Bronchial epithelial cell (primary cell): Measurements from ENCODE around the gene ZG16. TPM values are rescaled to one million over a fixed set of nuclear protein-coding genes. Genes with fewer than 3 reads are reported as not detected.

ENCODE experiments used
- DNase-seq: peaks from one replicate; pipeline ENCODE4 v3.0.0-alpha.2; 2010; ENCODE audit warnings: low read depth
- FAIRE-seq: peaks from 2 replicates; lab custom pipeline; 2011; peaks lifted over from hg19 to GRCh38; lab: Jason Lieb, UNC
- H3K27me3 ChIP-seq: 2 replicates; pipeline ENCODE4 v1.5.1; 2011; ENCODE audit warnings: low read length; ENCODE audit not compliant: control insufficient read depth, insufficient read depth
- H3K36me3 ChIP-seq: 2 replicates; pipeline ENCODE4 v1.5.1; 2011; ENCODE audit warnings: low read length; ENCODE audit not compliant: control insufficient read depth, insufficient read depth
- H3K4me3 ChIP-seq: 2 replicates; pipeline ENCODE4 v1.5.1; 2011; ENCODE audit warnings: mild to moderate bottlenecking, low read depth, low read length, control low read depth
- total RNA-seq: library from RNA; depleted of rRNA; stranded (reverse); fragments of >200 nt; gene quantifications from 2 replicates; pipeline ENCODE4 v1.2.1, GENCODE V29; 2014
- TF ChIP-seq, protein P1 (sequence below): IDR thresholded peaks from 2 replicates; pipeline ENCODE4 v1.5.1; 2011; ENCODE audit warnings: mild to moderate bottlenecking, moderate library complexity, low read length, control low read depth, inconsistent platforms; ENCODE audit not compliant: insufficient read depth, severe bottlenecking

The ZG16 gene
- total RNA-seq, 1 donor from 2014 or later = not detected

DNA sequence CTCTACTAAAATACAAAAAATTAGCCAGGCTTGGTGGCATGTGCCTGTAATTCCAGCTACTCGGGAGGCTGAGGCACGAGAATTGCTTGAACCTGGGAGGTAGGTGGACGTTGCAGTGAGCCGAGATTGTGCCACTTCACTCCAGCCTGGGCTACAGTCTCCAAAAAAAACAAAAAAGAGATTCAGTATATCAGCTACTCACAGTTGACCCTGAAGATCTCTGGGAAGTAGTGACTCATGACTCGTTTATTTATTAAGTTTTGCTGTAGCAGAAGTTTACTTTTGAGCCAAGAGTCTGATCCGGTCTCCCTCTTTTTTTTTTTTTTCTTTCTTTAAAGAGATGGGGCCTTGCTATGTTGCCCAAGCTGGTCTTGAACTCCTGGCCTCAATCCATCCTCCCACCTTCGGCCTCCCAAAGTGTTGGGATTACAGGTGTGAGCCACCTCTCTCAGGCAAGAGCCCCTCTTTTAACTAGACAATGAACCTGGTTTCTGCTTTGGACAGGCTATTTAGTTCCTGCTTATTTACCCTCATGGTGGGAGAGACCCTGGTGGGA, 46.6 kb downstream of the ZG16 start:
- no peak overlapping the region for H3K4me3 ChIP-seq
- no peaks in the 10 kb centered on the region for H3K27me3 ChIP-seq
- TF ChIP-seq, protein P1, sequence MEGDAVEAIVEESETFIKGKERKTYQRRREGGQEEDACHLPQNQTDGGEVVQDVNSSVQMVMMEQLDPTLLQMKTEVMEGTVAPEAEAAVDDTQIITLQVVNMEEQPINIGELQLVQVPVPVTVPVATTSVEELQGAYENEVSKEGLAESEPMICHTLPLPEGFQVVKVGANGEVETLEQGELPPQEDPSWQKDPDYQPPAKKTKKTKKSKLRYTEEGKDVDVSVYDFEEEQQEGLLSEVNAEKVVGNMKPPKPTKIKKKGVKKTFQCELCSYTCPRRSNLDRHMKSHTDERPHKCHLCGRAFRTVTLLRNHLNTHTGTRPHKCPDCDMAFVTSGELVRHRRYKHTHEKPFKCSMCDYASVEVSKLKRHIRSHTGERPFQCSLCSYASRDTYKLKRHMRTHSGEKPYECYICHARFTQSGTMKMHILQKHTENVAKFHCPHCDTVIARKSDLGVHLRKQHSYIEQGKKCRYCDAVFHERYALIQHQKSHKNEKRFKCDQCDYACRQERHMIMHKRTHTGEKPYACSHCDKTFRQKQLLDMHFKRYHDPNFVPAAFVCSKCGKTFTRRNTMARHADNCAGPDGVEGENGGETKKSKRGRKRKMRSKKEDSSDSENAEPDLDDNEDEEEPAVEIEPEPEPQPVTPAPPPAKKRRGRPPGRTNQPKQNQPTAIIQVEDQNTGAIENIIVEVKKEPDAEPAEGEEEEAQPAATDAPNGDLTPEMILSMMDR = no peak
- DNase-seq (peak; percentile 61), FAIRE-seq (no peak)
- H3K36me3 ChIP-seq = peaks cover 8% of the 10 kb centered on the region

DNA sequence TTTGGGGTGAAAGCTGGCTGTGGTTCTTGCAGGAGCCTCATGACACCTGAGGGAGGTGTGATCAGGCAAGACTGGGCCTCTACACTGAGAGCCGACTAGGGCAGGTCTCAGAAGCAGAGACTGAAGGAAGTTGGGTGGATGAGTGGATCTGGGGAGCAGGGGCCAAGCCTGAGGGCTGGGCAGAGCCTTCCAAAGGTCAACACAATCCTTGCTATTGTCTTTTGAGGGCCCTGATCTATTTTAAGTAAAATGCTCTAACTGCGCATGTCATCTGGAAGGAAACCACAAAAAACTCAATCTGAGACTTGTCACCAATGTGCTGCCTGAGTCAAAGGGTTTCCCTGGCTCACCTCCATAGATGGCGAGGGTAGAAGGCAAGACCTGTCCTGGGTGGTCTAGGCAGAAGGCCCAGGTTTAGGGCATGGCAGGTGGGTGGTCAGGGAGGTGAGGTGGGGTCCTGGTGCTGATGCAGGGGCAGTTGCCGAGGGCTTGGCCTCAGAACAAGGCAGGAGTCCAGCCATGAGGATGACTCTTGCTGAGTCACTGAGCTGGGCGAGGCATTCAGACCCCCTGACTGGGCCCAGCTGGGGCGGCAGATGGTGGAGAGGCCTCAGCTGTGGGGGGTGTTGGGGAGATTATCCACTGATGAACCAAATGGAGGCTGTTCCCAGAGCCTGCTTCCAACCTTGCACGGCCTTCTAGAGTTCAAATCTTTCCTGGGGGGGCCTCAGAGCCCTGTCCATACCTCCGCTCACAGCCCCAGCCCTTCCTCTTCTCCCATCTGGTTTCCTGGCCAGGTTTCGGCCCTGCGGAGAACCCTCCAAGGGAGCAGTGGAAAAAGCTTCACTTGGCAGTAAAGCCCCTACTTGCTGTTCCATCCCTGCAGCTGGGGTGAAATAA, 47.3 kb downstream of the ZG16 start:
- FAIRE-seq (no peak), DNase-seq (peak; percentile 27)
- Histone ChIP-seq H3K27me3 (no peaks in the 10 kb centered on the region), H3K4me3 (no peak overlapping the region), H3K36me3 (peaks cover 12% of the 10 kb centered on the region)
- TF ChIP-seq, protein P1 = no peak

DNA sequence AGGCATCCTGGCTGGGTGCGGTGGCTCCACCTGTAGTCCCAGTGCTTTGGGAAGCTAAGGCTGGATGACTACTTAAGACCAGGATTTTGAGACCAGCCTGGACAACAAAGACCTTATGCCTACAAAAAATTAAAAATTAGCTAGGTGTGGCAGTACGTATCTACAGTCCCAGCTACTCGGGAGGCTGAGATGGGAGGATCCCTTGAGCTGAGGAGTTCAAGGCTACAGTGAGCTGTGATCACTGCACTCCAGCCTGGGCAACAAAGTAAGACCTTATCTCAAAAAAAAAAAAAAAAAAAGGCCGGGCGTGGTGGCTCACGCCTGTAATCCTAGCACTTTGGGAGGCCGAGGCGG, 48.3 kb downstream of the ZG16 start:
- H3K27me3 ChIP-seq = no peaks in the 10 kb centered on the region
- no peak for FAIRE-seq
- TF ChIP-seq, protein P1 = no peak

DNA sequence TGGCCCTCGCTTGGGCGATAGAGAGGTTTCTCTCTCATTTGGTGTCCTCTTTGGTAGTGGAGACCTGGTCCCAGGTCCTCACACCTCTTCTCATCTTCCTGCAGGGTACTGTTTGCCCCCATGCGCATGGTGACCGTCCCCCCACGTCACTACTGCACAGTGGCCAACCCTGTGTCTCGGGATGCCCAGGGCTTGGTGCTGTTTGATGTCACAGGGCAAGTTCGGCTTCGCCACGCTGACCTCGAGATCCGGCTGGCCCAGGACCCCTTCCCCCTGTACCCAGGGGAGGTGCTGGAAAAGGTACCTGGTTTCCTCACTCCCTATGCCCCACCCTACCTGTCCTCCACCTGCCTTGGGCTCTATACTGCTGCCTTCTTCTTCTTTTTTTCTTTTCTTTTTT, 52.7 kb downstream of the ZG16 start:
- Histone ChIP-seq H3K4me3 (no peak overlapping the region), H3K27me3 (no peaks in the 10 kb centered on the region), H3K36me3 (peaks cover 31% of the 10 kb centered on the region)
- TF ChIP-seq, protein P1 = no peak
- no peak for DNase-seq
- no peak for FAIRE-seq

More for the DNA sequence above, 48.3 kb downstream of the ZG16 start:
- Histone ChIP-seq H3K36me3 (peaks cover 14% of the 10 kb centered on the region), H3K4me3 (no peak overlapping the region)
- DNase-seq = no peak

DNA sequence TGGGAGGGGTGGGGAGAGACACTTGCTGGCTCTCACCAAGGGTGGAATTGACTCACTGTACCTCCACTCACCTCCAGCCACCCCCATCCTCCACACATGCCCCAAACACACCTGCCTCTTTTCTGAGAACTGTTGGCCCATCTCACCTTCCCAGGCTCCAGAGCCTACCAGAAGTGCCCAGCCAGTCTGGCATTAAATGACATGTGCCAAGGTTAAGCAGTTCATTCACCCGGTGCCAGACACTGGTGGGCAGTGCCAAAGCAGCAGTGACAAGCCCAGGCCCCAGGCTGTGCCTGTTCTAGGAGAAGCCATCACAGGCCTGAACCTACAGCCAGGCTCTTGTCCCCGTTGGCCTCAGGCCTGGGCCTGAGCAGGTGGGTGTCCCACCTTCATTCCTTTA, 53.4 kb downstream of the ZG16 start:
- DNase-seq (no peak), FAIRE-seq (no peak)
- H3K4me3 ChIP-seq = no peak overlapping the region
- H3K27me3 ChIP-seq = no peaks in the 10 kb centered on the region
- H3K36me3 ChIP-seq = peaks cover 30% of the 10 kb centered on the region
- TF ChIP-seq, protein P1 = no peak

Other genes with a start within 250 kb of the ZG16 start
- gene SPN, start 115.0 kb upstream of the ZG16 start, total RNA-seq = not detected in 2 replicates
- gene QPRT, start 99.1 kb upstream of the ZG16 start, total RNA-seq = under 0.01 and 0.79 TPM in 2 replicates
- not detected in 2 replicates for gene C16orf54, start 32.3 kb upstream of the ZG16 start, total RNA-seq
- 11.3 and 12.0 TPM in 2 replicates for gene KIF22, start 12.5 kb downstream of the ZG16 start, total RNA-seq
- gene MAZ, start 28.3 kb downstream of the ZG16 start, total RNA-seq = 125 and 168 TPM in 2 replicates
- not detected in 2 replicates for gene PRRT2, start 33.9 kb downstream of the ZG16 start, total RNA-seq
- 15.2 and 24.7 TPM in 2 replicates for gene PAGR1, start 37.9 kb downstream of the ZG16 start, total RNA-seq
- gene MVP, start 42.2 kb downstream of the ZG16 start, total RNA-seq = 87.1 and 118 TPM in 2 replicates
- 46.1 and 53.2 TPM in 2 replicates for gene CDIPT, start 85.0 kb downstream of the ZG16 start, total RNA-seq
- 1.8 and 2.9 TPM in 2 replicates for gene SEZ6L2, start 121.3 kb downstream of the ZG16 start, total RNA-seq
- gene ASPHD1, start 122.2 kb downstream of the ZG16 start, total RNA-seq = 1.2 and 2.4 TPM in 2 replicates
- gene KCTD13, start 148.0 kb downstream of the ZG16 start, total RNA-seq = 8.2 and 12.2 TPM in 2 replicates
- gene TMEM219, start 183.8 kb downstream of the ZG16 start, total RNA-seq = 49.8 and 66.1 TPM in 2 replicates
- 24.7 and 28.7 TPM in 2 replicates for gene TAOK2, start 195.6 kb downstream of the ZG16 start, total RNA-seq
- 6.0 and 6.8 TPM in 2 replicates for gene HIRIP3, start 217.4 kb downstream of the ZG16 start, total RNA-seq
- 15.1 and 22.6 TPM in 2 replicates for gene INO80E, start 218.0 kb downstream of the ZG16 start, total RNA-seq
- not detected in 2 replicates for gene DOC2A, start 232.8 kb downstream of the ZG16 start, total RNA-seq
- not detected in 2 replicates for gene C16orf92, start 244.9 kb downstream of the ZG16 start, total RNA-seq